ENCODE measurements around the gene ERFL.
"Not testable (repeated sequence)": the region's sequence is repeated elsewhere in the genome, so short reads cannot be mapped to it uniquely, and the experiment has no call there.

Gene ERFL

GRCh38 chr19:41875973-41876372 is 52.3 kb downstream of the ERFL start:
- not testable (repeated sequence) for DNase-seq

DNA sequence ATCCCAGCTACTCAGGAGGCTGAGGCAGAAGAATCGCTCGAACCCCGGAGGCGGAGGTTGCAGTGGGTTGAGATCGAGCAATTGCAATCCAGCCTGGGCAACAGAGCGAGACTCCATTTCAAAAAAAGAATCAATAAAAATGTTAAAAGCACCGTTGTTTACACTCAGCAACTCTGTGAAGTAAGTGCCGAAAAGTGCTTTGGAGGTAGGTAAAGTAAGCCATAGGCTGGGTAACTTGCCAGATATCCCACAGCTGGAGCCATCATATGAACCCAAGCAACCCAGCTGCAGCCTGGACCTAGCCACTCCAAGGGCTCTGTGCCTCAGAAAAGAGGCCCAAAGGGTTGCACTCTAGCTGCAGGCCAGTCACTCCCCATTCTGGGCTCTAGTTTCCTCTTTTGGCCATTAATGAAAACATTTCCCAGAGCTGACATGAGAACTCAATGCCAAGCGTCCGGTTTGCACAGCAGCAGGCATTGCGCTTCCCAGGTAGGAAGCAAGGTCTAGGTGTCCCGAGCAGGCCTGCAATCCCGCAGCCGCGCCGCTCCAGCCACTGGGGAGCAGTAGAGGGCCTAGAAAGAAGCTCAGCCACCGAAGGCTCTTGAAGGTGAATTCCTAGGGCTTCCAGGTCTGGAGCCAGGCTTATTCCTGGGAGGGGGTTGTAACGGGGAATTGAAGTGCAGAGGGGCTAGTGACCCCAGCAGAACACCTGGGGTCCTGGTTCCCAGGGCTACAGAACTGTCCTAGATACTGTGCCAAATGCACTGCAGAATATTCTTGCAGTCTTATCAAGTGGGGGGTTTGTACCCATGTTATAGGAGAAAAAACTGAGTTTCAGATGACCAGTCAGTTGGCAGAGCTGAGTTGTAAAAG is 55.2 kb downstream of the ERFL start:
- DNase-seq = peak; percentile 12 to 38

DNA sequence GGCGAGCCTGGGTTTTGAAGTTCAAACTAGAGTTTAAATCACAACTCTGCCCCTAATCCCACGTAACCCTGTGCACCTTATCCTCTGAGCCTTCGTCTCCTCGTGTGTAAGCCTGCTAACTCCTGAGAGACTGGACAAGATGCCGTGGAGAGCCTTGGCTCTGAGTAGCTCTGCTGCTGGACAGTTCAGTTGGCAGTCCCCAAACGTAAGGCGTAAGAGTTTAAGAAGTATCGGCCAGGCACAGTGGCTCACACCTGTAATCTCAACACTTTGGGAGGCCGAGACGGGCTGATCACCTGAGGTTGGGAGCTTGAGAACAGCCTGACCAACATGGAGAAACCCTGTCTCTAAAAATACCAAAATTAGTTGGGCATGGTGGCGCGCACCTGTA is 55.9 kb downstream of the ERFL start:
- DNase-seq = no peak

DNA sequence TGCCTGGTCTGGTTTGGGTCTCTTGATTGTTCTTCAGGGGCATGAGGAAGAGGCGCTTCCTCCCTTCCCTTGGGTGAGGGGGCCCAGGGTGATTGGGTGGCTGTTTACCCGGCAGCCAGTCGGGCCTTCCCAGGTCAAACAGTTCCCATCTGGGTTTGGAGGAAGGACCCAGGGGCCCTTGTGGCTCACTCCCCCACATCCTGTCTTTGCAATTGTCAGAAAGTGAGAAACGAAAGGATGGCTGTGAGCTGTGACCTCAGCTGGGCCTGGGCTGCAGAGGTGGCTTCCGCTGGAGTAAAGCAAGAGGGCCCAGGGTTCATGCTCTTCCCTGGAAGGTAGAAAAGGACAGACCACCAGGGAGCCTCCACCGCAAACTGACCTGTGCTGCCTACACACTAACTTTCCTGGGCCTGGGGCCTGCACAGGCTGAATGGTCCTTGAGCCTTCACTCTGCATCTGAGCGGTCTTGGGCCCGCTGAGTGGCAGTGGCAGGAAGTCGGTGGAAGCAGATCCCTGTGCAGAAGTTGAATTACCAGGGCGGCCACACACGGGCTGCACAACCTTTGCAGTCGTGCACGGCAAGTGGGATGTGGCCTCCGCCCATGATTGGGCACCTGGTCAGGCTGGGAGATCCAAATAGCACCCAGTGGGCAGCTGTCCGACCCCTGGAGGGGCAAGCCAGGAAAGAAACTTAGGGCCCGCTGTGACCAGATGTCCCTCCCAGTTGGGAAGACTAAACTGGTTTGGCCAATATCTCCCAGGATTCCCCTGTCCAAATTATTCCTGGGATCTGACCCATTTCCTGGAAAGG is 56.5 kb downstream of the ERFL start:
- DNase-seq = peak in 1 of 2 donors; percentile 83

GRCh38 chr19:41870401-41870873 is 57.8 kb downstream of the ERFL start:
- no peak for DNase-seq

DNA sequence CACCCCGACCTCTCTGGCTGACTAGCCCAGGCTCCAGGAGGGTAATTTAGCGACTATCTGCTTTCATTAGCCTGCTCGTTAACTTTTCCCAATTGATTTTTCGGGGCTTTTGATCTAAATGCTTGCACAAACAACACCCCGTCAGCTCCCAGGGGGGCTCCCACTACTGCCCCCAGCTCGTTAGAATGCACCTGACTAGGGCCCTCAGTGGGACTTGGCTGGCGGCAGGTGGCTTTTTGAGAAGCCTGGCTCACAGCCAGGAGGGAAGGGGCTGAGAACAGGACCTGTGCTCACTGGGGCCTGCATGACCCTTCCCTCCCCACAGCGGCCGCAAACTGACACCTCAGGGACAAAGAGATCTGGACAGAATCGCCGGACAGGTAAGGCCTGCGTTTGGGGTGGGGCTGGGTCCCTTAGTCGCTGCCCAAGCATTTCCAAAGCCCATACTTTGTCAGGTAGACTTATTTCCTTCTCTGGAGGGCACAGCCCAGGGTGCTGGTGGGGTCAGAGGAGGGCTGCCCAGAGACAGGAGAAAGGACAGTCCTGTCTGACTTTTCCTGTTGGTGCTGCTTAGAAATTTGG is 58.8 kb downstream of the ERFL start:
- no peak for DNase-seq

DNA sequence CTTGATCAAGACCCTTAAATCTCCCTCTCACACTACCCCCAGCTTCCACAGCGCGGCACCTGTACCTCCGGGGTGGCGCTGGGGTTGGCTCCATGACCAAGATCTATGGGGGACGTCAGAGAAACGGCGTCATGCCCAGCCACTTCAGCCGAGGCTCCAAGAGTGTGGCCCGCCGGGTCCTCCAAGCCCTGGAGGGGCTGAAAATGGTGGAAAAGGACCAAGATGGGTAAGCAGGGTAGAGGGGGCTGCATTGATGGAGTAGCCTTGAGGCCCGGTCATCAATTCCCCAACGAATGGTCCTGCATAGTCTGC is 59.3 kb downstream of the ERFL start:
- no peak for DNase-seq

- DNase-seq = no peak
Measured at GRCh38 chr19:41868120-41868988, 59.9 kb downstream of the ERFL start.

DNA sequence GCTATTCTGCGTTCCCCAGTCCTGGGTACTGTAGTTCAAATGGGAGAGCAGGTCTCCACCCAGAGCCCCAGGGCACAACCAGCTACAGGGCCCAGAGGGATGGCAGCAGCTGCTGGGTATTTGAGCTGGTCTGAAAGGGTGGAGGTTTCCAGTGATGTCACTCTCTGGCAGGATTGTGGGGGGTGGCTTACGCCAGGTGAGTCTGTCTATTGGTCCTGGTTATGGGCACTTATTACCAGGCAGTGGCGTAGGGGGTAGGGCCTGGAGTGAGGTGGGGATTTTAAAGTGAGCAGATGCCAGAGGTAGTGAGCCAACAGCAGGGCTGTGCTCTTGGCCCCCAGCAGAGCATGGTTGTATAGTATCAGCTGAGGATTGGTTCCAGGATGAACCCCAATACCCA is 62.0 kb downstream of the ERFL start:
- no peak for DNase-seq

DNA sequence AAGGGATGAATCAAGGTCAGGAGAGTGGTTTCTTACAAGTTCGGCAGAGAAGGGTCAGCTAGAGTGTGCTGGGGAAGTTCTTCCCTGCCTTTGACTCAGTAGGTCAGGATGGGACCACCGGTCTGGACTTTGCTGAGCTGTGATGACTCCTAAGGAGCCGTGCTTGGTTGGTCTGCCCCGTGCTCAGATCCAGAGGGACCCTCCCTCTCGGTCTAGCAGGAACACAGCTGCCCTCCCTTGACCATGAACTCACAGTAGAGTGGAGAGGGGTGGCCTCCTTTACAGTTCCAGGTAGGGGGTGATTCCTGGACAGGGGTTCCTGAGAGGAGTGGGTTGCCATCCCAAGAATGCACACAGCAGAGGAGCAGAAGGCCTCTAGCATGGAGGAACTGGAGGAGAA is 63.9 kb downstream of the ERFL start:
- no peak for DNase-seq

DNA sequence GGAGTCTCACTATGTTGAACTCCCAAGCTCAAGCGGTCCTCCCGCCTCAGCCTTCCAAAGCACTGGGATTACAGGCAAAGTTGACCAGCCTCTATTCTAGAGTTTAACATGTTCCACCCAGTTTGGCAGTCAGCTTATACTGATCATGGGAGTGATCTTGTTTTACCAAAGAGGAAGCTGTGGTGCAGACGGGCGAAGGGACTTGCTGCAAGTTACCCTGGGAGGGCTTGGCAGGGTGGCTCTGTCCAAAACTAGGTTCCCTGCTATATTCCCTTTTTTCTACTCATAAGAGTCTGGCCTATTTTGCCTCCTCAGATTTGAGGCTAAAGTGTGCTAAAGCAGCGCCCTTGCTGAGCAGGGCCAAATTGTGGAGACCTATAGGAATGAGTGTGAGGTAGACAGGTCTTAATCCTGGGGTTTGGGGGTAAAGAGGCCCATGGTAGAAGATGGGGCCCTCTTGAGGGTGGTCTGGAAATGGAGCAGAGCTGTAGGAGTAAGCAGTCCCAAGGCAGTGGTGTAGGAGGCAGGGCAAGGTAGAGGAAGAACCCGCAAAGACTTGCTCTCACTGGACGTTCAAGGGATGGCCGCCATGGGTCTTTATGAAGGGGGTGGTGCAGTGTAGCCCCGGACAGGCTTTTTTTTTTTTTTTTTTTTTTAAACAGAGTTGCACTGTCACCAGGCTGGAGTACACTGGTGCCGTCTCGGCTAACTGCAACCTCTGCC is 64.9 kb downstream of the ERFL start:
- no peak for DNase-seq

- no peak for DNase-seq
Measured at GRCh38 chr19:41862445-41862986, 65.7 kb downstream of the ERFL start.

DNA sequence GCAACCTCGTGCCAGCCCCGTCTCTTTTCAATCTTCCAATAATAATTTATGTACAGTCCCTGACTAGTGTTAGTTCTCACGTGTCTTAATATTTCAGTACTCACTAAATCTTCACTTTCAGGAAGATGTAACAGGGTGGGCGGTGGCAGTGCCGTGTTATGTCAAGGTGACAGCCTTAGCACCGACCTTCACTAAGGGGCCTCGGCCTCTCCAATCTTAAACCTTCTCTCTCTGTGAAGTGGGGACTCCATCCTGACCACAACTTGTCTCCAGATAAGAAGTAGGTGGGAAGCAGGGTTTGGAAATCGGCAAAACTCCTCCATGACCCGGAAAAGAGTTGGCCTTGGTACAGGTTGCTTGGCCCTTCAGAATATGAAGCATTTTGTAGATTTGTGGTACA is 66.4 kb downstream of the ERFL start:
- DNase-seq = no peak

- no peak for DNase-seq
Measured at GRCh38 chr19:41861116-41861768, 67.0 kb downstream of the ERFL start.

DNA sequence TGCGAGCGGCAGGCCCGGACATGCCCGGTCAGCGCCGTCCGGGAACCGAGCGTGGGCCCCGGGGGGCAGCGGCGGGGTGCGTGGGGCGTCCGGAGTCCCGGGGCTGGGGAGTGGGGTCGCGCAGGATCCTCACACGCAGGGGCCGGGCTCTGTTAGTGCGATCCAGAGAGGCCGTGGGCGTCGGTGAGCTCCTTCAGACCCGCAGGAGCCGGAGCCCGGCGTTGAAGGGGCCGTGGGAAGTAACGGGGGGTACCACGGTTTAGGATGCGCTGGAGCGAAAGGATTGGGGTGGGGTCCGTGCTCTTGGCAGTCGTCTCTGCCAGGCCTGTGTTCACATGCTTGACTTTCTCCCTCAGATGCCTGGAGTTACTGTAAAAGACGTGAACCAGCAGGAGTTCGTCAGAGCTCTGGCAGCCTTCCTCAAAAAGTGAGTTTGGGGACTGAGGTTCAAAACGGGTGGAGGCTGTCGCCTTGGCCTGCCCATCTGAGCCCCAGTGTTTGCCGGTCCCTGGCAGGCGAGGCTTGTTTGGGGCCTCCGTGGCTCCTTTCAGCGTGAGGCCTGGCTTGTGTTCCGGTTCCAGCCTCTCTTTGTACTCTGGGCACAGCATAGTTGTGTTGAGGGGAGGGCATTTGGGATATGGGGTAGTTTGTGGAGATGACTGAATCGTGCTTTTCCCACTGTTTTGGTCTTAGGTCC is 67.7 kb downstream of the ERFL start:
- DNase-seq = no peak

DNA sequence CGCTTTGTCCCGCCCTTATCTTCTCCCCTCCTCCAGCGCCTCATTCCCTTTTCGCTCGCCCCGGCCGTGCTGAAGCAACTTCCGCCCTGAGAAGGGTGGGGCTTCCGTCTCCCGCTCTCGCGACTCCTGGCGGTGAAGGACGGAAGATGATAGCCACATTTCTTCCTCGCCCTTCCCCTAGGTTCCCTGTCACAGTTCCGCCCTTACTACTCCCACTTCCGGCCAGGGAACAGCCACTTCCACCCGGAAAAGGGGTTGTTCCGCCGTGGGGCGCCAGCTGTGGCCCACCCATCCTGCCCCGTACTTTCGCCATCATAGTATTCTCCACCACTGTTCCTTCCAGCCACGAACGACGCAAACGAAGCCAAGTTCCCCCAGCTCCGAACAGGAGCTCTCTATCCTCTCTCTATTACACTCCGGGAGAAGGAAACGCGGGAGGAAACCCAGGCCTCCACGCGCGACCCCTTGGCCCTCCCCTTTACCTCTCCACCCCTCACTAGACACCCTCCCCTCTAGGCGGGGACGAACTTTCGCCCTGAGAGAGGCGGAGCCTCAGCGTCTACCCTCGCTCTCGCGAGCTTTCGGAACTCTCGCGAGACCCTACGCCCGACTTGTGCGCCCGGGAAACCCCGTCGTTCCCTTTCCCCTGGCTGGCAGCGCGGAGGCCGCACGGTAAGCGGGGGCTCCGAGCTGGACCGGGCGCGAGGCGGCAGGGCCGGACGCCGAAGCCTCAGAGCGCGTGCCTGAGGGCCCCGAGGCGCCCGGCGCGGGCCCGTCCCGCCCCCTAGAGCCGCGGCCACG is 68.4 kb downstream of the ERFL start, which contains the start of gene RPS19:
RPS19 (plus strand) TSS at position 638 of the 801 bp plus-strand sequence. CDS start 520 bp downstream, outside the sequence.
- DNase-seq = peak; percentile 98 to 99

- no peak for DNase-seq
Measured at GRCh38 chr19:41859213-41859617, 69.0 kb downstream of the ERFL start.

Data from bone marrow (tissue), 2 donors.